Stomach (tissue), 9 donors: ENCODE results near the gene SGO1. TPM values are rescaled to one million over a fixed set of nuclear protein-coding genes. Genes with fewer than 3 reads are reported as not detected.
A peak's percentile ranks its signal among the peaks of the same experiment; 100 is the strongest.

ENCODE experiments used
- DNase-seq, 2 donors: peaks; one replicate each; pipeline versions ENCODE4 v3.0.0 to v3.0.0-alpha.2; 2013 to 2019
- H3K27ac ChIP-seq, 5 donors: fragments of 200-600 bp in 4 of 5; sonication (generic) in 4 of 5; one replicate each; pipeline ENCODE4 v1.5.1; 2013 to 2019; ENCODE audit warnings: mild to moderate bottlenecking in 1 of 5, moderate library complexity in 1 of 5
- H3K27me3 ChIP-seq, 3 donors: fragments of 200-600 bp; sonication (generic); one replicate each; pipeline ENCODE4 v1.5.1; 2017 to 2019; ENCODE audit warnings: mixed run types in 1 of 3
- H3K36me3 ChIP-seq, 4 donors: fragments of 200-600 bp; sonication (generic); 1 replicate in 3 of 4; 2 replicates in 1 of 4; pipeline ENCODE4 v1.5.1; 2016 to 2019
- H3K4me1 ChIP-seq, 4 donors: fragments of 200-600 bp; sonication (generic); one replicate each; pipeline ENCODE4 v1.5.1; 2016 to 2019
- H3K4me3 ChIP-seq, 4 donors: fragments of 200-600 bp; sonication (generic) in 3 of 4; one replicate each; pipeline ENCODE4 v1.5.1; 2016 to 2019; ENCODE audit warnings: mild to moderate bottlenecking in 1 of 4
- H3K9me3 ChIP-seq, 4 donors: fragments of 200-600 bp; sonication (generic); one replicate each; pipeline ENCODE4 v1.5.1; 2016 to 2019
- CTCF ChIP-seq, 7 experiments: fragments of 450-650 bp in 4 of 7; fragments of 200-600 bp in 3 of 7; sonication (generic) in 3 of 7; IDR thresholded peaks; one replicate each; pipeline ENCODE4 v1.5.1; 2016 to 2019; ENCODE audit warnings: antibody characterized with exemption in 7 of 7, control low read depth in 2 of 7, mild to moderate bottlenecking in 1 of 7
- EP300 ChIP-seq: sonication (generic); formaldehyde crosslinking; IDR thresholded peaks from one replicate; pipeline ENCODE4 v1.6.1; 2017; ENCODE audit warnings: antibody characterized with exemption
- POLR2A ChIP-seq, 4 donors: fragments of 450-650 bp; IDR thresholded peaks; one replicate each; pipeline ENCODE4 v1.6.1; 2016; ENCODE audit warnings: antibody characterized with exemption in 4 of 4, control low read depth in 2 of 4, mild to moderate bottlenecking in 1 of 4, moderate library complexity in 1 of 4
- POLR2AphosphoS5 ChIP-seq, 3 donors: sonication (generic); formaldehyde crosslinking; IDR thresholded peaks; one replicate each; pipeline ENCODE4 v1.6.1; 2016; ENCODE audit warnings: antibody characterized with exemption in 3 of 3
- WGBS, 5 donors: extraction: QIAGEN DNeasy Blood & Tissue Kit in 3 of 5; methylation state at CpG; one replicate each; pipeline versions ENCODE4 v1.1.5 to v1.1.7; 2013 to 2018; 5-methylcytosine and 5-hydroxymethylcytosine counted together
- intact Hi-C: fragments of 100-400 bp; cut with DNase I; formaldehyde crosslinking; loops from one replicate; pipeline ENCODE4 v1.15.1; 2023; ENCODE audit warnings: low total_unique reads
- polyA plus RNA-seq, 3 donors: library from polyadenylated mRNA; stranded (reverse); fragments of 200-250 nt; gene quantifications; one replicate each; pipeline ENCODE4 v1.2.3, GENCODE V29; 2013
- total RNA-seq, 5 donors: library from RNA; depleted of rRNA; stranded (reverse); fragments of >200 nt; gene quantifications; one replicate each; pipeline versions ENCODE4 v1.1.0 to v1.2.3, GENCODE V29; 2014 to 2016
- donor health status: healthy with polysubstance abuse.
- donor health status: Bipolar disorder and iron deficiency.
- donor health status: healthy.

The SGO1 gene
- total and polyA plus RNA-seq, 8 donors, result 0.45 to 5.0 (median 1.8) TPM

- no peak overlapping the region for H3K4me3 ChIP-seq
- no peak overlapping the region for H3K27ac ChIP-seq
- H3K4me1 ChIP-seq, result no peaks in the 10 kb centered on the region
- H3K36me3 ChIP-seq, result no peaks in the 10 kb centered on the region
- H3K9me3 ChIP-seq, result peaks cover 0 to 4% (median 0%) of the 10 kb centered on the region in 4 donors
- intact Hi-C loops, result no loop called here
- DNase-seq, result peak in 1 of 2 donors; percentile 18
- no peaks in the 10 kb centered on the region for H3K27me3 ChIP-seq
- no peak for TF ChIP-seq EP300
Observed at GRCh38 chr3:20201143-20201542, 15.1 kb upstream of the SGO1 start.

DNA sequence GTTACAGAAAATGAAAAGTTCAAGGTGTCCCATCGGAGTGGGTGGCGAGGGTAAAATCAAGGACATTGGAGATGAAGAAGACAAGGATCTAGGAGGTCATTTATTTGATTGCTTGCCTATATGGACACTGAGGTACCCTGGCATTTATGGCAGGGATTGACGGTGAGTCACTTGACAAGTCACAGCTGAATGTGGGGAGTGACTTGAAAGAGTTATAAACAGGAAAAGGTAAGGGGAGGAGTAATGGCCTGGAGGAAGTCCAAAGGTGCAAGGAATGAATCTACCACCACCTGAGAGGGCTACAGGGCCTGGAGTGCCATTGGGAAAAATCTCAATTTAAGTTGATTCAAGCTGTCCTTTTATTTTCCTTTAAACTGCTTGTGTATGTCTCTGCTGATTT, 11.8 kb upstream of the SGO1 start:
- H3K4me1 ChIP-seq, result no peaks in the 10 kb centered on the region
- H3K27ac ChIP-seq, result no peak overlapping the region
- 85 to 89% (median 86%) methylated on average over 3 of the region's 3 CpGs for WGBS, 5 donors
- no peak for TF ChIP-seq POLR2AphosphoS5 (IDR thresholded peaks at IDR 0.05)
- TF ChIP-seq EP300, result no peak
- no peak for TF ChIP-seq POLR2A (IDR thresholded peaks at IDR 0.05)
- no peak for TF ChIP-seq CTCF (IDR thresholded peaks at IDR 0.05)
- intact Hi-C loops, result no loop called here
- H3K36me3 ChIP-seq, result no peaks in the 10 kb centered on the region
- H3K27me3 ChIP-seq, result no peaks in the 10 kb centered on the region
- H3K9me3 ChIP-seq, result no peaks in the 10 kb centered on the region
- H3K4me3 ChIP-seq, result no peak overlapping the region
- DNase-seq, result peak in 1 of 2 donors; percentile 40

DNA sequence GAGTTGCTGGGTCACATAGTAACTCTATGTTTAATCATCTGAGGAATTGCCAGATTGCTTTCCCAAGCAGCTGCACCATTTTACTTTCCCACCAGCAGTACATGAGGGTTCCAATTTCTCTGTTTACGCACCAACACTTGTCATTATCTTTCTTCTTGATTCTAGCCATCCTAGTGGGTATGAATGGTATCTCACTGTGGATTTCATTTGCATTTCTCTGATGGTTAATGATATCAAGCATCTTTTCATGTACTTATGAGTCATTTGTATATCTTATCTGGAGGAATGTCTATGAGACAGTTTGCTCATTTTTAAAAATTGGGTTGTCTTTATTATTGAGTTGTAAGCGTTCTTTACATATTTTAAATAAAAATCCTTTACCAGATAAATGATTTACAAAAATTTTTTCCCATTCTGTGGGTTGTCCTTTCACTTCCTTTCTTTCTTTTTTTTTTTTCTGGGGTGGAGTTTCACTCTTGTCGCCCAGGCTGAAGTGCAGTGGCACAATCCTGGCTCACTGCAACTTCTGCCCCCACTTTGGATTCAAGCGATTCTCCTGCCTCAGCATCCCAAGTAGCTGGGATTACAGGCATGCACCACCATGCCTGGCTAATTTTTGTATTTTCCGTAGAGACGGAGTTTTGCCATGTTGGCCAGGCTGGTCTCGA, 8.9 kb upstream of the SGO1 start:
- WGBS, 5 donors, result 93 to 96% (median 94%) methylated on average over 7 of the region's 7 CpGs

GRCh38 chr3:20190991-20191390, 5.0 kb upstream of the SGO1 start:
- 66 to 71% (median 67%) methylated on average over 5 of the region's 5 CpGs for WGBS, 5 donors
- H3K4me1 ChIP-seq, result peaks cover 0 to 11% (median 8%) of the 10 kb centered on the region in 4 donors
- TF ChIP-seq POLR2A (IDR thresholded peaks at IDR 0.05) (no peak), POLR2AphosphoS5 (IDR thresholded peaks at IDR 0.05) (no peak), EP300 (no peak), CTCF (IDR thresholded peaks at IDR 0.05) (no peak)

More for the DNA sequence above, 8.9 kb upstream of the SGO1 start:
- H3K27ac ChIP-seq, result no peak overlapping the region
- no peaks in the 10 kb centered on the region for H3K9me3 ChIP-seq
- no peaks in the 10 kb centered on the region for H3K4me1 ChIP-seq
- no peaks in the 10 kb centered on the region for H3K27me3 ChIP-seq
- intact Hi-C loops, result no loop called here
- no peak for DNase-seq
- TF ChIP-seq POLR2A (IDR thresholded peaks at IDR 0.05) (no peak), POLR2AphosphoS5 (IDR thresholded peaks at IDR 0.05) (no peak), CTCF (IDR thresholded peaks at IDR 0.05) (no peak), EP300 (no peak)
- no peaks in the 10 kb centered on the region for H3K36me3 ChIP-seq
- H3K4me3 ChIP-seq, result no peak overlapping the region

GRCh38 chr3:20186600-20187004, 596 bp upstream of the SGO1 start:
- WGBS, 5 donors, result 1 to 4% (median 3%) methylated on average over 9 of the region's 9 CpGs
- no peaks in the 10 kb centered on the region for H3K36me3 ChIP-seq
- H3K9me3 ChIP-seq, result no peaks in the 10 kb centered on the region
- H3K27ac ChIP-seq, result peak overlapping the region; percentile 89 to 97 (median 93)
- intact Hi-C loops, result no loop called here
- TF ChIP-seq POLR2AphosphoS5 (IDR thresholded peaks at IDR 0.05), result no peak
- no peak for TF ChIP-seq CTCF (IDR thresholded peaks at IDR 0.05)
- TF ChIP-seq EP300, result no peak
- no peak for TF ChIP-seq POLR2A (IDR thresholded peaks at IDR 0.05)
- DNase-seq, result peak in 1 of 2 donors; percentile 43
- peak overlapping the region; percentile 57 to 88 (median 72) for H3K4me3 ChIP-seq
- no peaks in the 10 kb centered on the region for H3K27me3 ChIP-seq
- H3K4me1 ChIP-seq, result peaks cover 0 to 21% (median 17%) of the 10 kb centered on the region in 4 donors

More at GRCh38 chr3:20190991-20191390, 5.0 kb upstream of the SGO1 start:
- Histone ChIP-seq H3K27ac (no peak overlapping the region), H3K27me3 (no peaks in the 10 kb centered on the region), H3K9me3 (no peaks in the 10 kb centered on the region), H3K4me3 (no peak overlapping the region), H3K36me3 (no peaks in the 10 kb centered on the region)
- peak in 1 of 2 donors; percentile 5 for DNase-seq
- intact Hi-C loops, result no loop called here
